Activated CD4-positive, alpha-beta memory T cell treated with anti-CD3 and anti-CD28 coated beads, Interleukin-2, amount 10 ng/mL, durations not matched to agents 7 days and 5 days (primary cell): ENCODE data around the gene PRIMPOL. TPM values are rescaled to one million over a fixed set of nuclear protein-coding genes. Genes with fewer than 3 reads are reported as not detected.
A peak's percentile ranks its signal among the peaks of the same experiment; 100 is the strongest.
"Not testable (repeated sequence)": the region's sequence is repeated elsewhere in the genome, so short reads cannot be mapped to it uniquely, and the experiment has no call there.

ENCODE experiments used
- CTCF ChIA-PET: fragments of 350-600 bp; sonication (Branson Sonifier 250); formaldehyde crosslinking; loops from one replicate; lab custom pipeline; 2021; ENCODE audit warnings: antibody characterized with exemption, inconsistent platforms; lab: Charles Lee
- POLR2A ChIA-PET: fragments of 350-600 bp; sonication (Branson Sonifier 250); formaldehyde crosslinking; loops from one replicate; lab custom pipeline; 2021; ENCODE audit warnings: antibody characterized with exemption; lab: Charles Lee
- DNase-seq: peaks from one replicate; pipeline ENCODE4 v3.0.0-alpha.2; 2020
- H3K27ac Mint-ChIP-seq: one replicate; pipeline ENCODE4 v1.8.0; 2021; ENCODE audit warnings: mild to moderate bottlenecking, mixed read lengths
- H3K27me3 Mint-ChIP-seq: one replicate; pipeline ENCODE4 v1.8.0; 2021; ENCODE audit warnings: mixed read lengths
- H3K36me3 Mint-ChIP-seq: one replicate; pipeline ENCODE4 v1.8.0; 2021; ENCODE audit warnings: low read depth, mixed read lengths
- H3K4me1 Mint-ChIP-seq: one replicate; pipeline ENCODE4 v1.8.0; 2021; ENCODE audit warnings: mixed read lengths
- H3K4me3 Mint-ChIP-seq: one replicate; pipeline ENCODE4 v1.8.0; 2021; ENCODE audit warnings: mild to moderate bottlenecking, mixed read lengths
- H3K9me3 Mint-ChIP-seq: one replicate; pipeline ENCODE4 v1.8.0; 2021; ENCODE audit warnings: mixed read lengths
- total RNA-seq, 2 experiments: library from RNA; stranded (reverse); gene quantifications; one replicate each; pipeline ENCODE4 v1.2.3, GENCODE V29; 2021

The PRIMPOL gene
- total RNA-seq, 2 experiments from 2014 or later, result 19.2 to 23.4 TPM

DNA sequence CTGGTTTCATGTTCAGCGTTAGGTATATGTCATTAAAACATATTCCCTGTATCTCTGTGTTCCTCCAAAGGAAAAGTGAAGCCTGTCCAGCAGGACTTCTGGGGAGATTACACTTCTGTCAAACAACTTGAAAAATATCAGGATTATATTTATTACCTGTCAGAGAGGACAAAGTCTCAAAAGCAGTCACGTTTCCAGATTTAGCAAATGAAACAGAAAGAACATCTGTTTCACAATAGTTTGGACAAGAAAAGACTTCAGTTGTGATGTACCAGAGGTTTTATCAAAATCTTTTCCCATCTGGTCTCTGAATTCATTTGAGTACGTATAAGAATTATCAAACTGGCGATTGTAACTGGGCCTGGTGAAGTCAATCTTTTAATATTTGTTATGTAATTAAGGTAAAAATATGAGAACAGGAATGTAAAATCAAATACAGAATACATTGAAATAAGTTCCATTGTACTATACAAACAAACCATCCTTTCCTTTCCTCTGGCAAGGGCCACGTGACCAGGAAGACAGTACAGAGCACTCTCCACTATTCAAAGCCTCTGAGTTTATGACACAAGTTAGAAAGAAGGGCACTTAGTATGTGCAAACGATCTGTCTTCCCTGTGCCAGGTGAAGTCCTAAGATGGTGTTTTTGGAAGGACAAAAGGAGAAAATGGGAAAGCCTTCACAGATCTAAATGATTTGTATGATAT lies 3.5 kb upstream of the PRIMPOL start:
- CTCF ChIA-PET, result interaction anchor here (3.5 to 4.3 kb wide), 2 partner anchors 87 to 381 kb away, joined by 29 to 48 read pairs; partner anchors contain the start of gene CENPU
- Mint-ChIP-seq H3K4me3 (peak overlapping the region; percentile 86), H3K4me1 (peaks cover 70% of the 10 kb centered on the region)

DNA sequence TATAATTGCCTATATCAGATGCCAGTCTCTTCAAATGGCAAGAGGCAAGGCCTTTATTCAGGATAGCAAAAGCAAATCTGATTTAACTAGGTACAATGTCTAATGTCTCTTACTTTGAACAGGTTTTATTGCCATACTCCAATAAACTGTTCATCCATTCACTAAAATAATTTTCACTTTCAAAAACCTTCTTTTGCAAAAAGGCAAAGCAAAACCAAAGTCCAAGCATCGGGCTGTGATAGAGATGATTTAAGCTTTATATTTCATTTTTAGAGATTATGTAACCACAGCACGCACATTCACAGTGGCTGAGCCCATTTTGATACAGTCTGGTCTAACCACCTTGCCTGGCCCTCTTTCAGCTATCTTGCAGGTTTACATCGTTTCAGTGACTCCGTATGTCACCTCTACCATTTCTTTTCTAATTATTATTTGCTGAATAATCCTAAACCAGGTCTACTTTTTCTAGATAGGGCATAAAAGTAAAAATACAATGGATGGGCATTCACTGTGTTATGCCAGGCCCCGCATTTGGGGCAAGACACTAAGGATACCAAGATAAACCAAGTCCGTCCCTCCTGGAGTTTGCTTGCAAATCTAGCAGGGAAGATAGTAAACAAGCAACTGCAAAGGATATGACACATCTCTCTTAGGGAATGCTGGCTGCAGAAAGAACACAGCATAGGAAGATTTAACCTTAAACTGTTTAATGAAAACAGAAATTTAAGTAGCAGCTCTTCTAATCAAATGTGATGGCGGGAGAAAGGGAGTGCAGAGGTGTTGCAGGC lies 2.1 kb upstream of the PRIMPOL start:
- Mint-ChIP-seq H3K4me1 (peaks cover 70% of the 10 kb centered on the region), H3K27me3 (no peaks in the 10 kb centered on the region), H3K36me3 (peaks cover 58% of the 10 kb centered on the region), H3K4me3 (peak overlapping the region; percentile 86), H3K9me3 (no peaks in the 10 kb centered on the region), H3K27ac (peak overlapping the region; percentile 88)
- no peak for DNase-seq
- CTCF ChIA-PET, result interaction anchor here (0.9 to 4.3 kb wide), 5 partner anchors 86 to 382 kb away, joined by 3 to 48 read pairs (median 3); partner anchors contain the start of gene CENPU
- POLR2A ChIA-PET, result interaction anchor here (0.6 to 4.4 kb wide), 15 partner anchors 10 to 381 kb away, joined by 3 to 103 read pairs (median 11); partner anchors contain the start of genes CENPU and IRF2

More for the DNA sequence above, 3.5 kb upstream of the PRIMPOL start:
- no peak for DNase-seq
- POLR2A ChIA-PET, result interaction anchor here (1.1 to 4.4 kb wide), 5 partner anchors 85 to 380 kb away, joined by 4 to 103 read pairs (median 48); partner anchors contain the start of genes CENPU and IRF2
- no peaks in the 10 kb centered on the region for H3K27me3 Mint-ChIP-seq
- peaks cover 63% of the 10 kb centered on the region for H3K36me3 Mint-ChIP-seq
- H3K27ac Mint-ChIP-seq, result peak overlapping the region; percentile 88
- no peaks in the 10 kb centered on the region for H3K9me3 Mint-ChIP-seq

DNA sequence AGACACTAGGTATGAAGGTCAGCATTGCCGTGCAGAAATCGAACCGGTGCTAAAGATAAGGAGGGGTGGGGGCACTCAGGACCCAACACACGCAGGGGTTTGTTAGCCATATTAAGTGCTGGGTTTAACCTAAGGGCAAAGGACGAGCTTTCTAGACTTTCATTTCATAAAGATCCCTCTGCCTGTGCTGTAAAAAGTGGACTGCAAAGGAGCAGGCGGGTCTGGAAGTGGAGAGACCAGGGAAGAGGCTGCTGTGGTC lies 1.6 kb upstream of the PRIMPOL start:
- no peaks in the 10 kb centered on the region for H3K9me3 Mint-ChIP-seq
- no peaks in the 10 kb centered on the region for H3K27me3 Mint-ChIP-seq
- DNase-seq, result no peak
- H3K4me3 Mint-ChIP-seq, result peak overlapping the region; percentile 86
- peak overlapping the region; percentile 88 for H3K27ac Mint-ChIP-seq
- peaks cover 68% of the 10 kb centered on the region for H3K4me1 Mint-ChIP-seq
- CTCF ChIA-PET, result interaction anchor here (0.9 to 4.3 kb wide), 9 partner anchors 19 to 383 kb away, joined by 3 to 48 read pairs (median 4); partner anchors contain the start of gene CENPU
- peaks cover 53% of the 10 kb centered on the region for H3K36me3 Mint-ChIP-seq
- POLR2A ChIA-PET, result interaction anchor here (0.6 to 4.4 kb wide), 18 partner anchors 11 to 382 kb away, joined by 3 to 103 read pairs (median 12); partner anchors contain the start of genes CENPU and IRF2

DNA sequence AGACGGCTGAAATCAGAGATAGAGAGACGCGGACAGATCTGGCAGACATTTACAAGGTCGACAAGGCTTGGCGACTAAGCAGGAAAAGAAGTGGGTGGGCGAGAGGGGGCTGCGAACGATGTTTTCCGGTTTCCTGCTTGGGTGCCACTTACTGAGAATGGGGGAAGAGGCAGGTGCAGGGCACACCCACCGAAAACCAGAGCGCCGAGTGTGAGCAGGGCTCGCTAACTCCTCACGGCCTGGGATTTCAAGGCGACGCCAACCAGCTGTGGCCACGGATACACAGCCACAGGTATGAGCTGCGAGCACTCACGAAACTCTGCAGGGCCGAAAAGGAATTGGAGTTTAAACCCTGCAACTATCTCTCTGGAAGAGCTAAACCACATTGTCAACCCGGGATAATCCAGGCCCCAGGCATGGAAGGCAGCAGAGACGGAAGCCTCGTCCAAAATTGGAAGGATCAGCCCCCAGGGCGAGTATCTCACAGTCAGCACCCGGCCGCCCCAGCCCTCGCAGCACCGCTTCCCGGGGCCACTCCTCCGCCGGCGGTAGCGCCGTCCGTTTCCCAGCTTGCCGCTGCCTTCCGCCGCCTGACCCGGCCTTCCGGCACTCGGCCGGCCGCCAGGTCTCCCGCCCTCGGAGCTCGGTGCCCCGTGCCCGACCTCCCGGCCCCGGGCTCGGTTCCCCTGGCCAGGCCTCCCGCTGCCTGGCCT lies 1.1 kb upstream of the PRIMPOL start:
- ChIA-PET CTCF (interaction anchor here (0.9 to 4.3 kb wide), 13 partner anchors 18 to 486 kb away, joined by 3 to 48 read pairs (median 4); partner anchors contain the start of gene CENPU), POLR2A (interaction anchor here (0.7 to 4.4 kb wide), 26 partner anchors 11 to 747 kb away, joined by 3 to 103 read pairs (median 6); partner anchors contain the start of genes ACSL1, CENPU, IRF2 and LRP2BP)
- no peaks in the 10 kb centered on the region for H3K27me3 Mint-ChIP-seq
- DNase-seq, result peak; percentile 56
- peak overlapping the region; percentile 86 for H3K4me3 Mint-ChIP-seq
- H3K9me3 Mint-ChIP-seq, result no peaks in the 10 kb centered on the region
- peaks cover 66% of the 10 kb centered on the region for H3K4me1 Mint-ChIP-seq
- H3K27ac Mint-ChIP-seq, result peak overlapping the region; percentile 88
- H3K36me3 Mint-ChIP-seq, result peaks cover 52% of the 10 kb centered on the region

DNA sequence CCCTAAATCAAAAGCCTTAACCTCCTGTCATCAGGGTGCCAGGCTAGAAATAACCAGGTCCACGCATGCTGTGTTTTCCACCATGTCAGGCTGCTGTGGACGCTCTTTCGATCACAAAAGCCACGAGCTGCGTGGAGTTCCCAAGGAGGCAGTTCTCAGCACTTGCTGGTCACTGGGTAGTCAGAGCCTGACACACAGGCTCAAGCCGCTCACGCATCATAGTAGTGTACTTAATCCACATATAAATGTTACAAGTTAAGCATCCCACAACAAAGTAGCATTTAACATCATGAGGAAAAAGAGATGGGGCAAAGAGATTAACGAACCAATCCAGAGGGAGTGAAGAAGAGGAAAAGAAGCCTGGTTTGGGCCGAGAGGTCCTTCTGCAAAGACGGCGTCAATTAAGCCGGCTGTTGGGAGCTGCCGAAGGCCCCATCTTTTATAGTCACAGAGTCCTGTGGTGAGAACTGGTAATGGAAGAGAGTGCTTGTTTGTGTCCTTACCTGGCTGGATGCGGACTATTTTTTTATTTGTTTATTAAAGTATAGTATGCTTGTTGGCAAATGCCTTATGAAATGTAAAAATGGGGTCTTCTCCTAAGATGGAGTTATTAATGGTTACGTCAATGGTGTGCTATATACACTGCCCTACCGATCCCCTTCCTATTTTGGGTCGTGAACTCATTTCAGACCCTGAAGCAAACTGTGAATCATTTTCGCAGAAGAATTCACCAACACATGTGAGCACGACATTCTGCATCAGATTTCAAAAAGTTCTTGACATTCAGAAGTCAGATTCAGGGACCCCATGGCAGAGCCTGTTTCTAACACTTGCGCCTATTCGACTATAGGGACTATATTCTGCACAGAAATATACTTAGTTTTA lies 675 bp downstream of the PRIMPOL start:
- Mint-ChIP-seq H3K27ac (peak overlapping the region; percentile 89), H3K36me3 (peaks cover 48% of the 10 kb centered on the region), H3K4me1 (peaks cover 55% of the 10 kb centered on the region), H3K27me3 (no peaks in the 10 kb centered on the region), H3K4me3 (peak overlapping the region; percentile 91), H3K9me3 (no peaks in the 10 kb centered on the region)
- POLR2A ChIA-PET, result interaction anchor here (0.5 to 4.4 kb wide), 23 partner anchors 9 to 434 kb away, joined by 3 to 103 read pairs (median 7); partner anchors contain the start of genes ACSL1, CENPU and IRF2
- DNase-seq, result no peak
- CTCF ChIA-PET, result interaction anchor here (0.6 to 4.3 kb wide), 17 partner anchors 10 to 385 kb away, joined by 3 to 48 read pairs (median 4); partner anchors contain the start of gene CENPU

DNA sequence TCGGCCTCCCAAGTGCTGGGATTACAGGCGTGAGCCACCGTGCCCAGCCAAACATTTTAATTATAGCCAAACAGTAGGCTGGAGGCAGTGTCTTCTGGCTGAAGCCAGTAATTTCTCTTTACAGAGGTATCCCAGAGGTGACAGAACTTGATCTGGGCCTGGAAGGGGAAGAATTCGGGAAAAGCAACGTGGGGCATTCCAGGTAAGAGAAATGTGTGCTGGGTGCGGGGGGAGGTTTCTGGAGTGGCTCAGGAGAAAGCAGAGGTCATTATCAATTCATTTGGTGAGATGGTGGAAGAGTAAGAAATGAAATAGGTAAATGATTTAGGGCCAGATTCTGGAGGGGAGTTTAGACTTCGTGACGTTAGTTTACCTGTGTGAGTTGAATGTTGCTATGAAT lies 2.4 kb downstream of the PRIMPOL start:
- CTCF ChIA-PET, result no interaction called here
- H3K4me1 Mint-ChIP-seq, result peaks cover 39% of the 10 kb centered on the region
- no peak overlapping the region for H3K4me3 Mint-ChIP-seq
- POLR2A ChIA-PET, result no interaction called here
- no peak for DNase-seq
- H3K9me3 Mint-ChIP-seq, result no peaks in the 10 kb centered on the region
- H3K36me3 Mint-ChIP-seq, result peaks cover 47% of the 10 kb centered on the region
- no peak overlapping the region for H3K27ac Mint-ChIP-seq
- H3K27me3 Mint-ChIP-seq, result no peaks in the 10 kb centered on the region

DNA sequence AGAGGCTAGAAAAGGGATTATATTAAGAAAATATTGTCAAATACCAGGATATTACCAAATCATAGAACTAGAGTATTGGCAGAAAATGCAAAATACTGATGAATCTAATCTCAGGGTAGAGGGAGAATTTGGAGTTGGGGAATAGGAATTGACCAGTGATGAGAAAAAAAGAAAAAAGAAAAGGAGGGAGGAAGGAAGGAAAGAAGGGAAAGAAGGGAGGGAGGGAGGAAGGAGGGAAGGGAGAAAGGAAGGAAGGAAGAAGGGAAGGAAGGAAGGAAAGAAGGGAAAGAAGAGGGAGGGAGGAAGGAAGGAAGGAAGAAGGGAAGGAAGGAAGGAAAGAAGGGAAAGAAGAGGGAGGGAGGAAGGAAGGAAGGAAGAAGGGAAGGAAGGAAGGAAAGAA lies 3.1 kb downstream of the PRIMPOL start:
- H3K27me3 Mint-ChIP-seq, H3K9me3 Mint-ChIP-seq, DNase-seq, POLR2A ChIA-PET, CTCF ChIA-PET, H3K27ac Mint-ChIP-seq, H3K4me3 Mint-ChIP-seq: not testable (repeated sequence)
- H3K4me1 Mint-ChIP-seq, result peaks cover 31% of the 10 kb centered on the region
- H3K36me3 Mint-ChIP-seq, result peaks cover 45% of the 10 kb centered on the region

DNA sequence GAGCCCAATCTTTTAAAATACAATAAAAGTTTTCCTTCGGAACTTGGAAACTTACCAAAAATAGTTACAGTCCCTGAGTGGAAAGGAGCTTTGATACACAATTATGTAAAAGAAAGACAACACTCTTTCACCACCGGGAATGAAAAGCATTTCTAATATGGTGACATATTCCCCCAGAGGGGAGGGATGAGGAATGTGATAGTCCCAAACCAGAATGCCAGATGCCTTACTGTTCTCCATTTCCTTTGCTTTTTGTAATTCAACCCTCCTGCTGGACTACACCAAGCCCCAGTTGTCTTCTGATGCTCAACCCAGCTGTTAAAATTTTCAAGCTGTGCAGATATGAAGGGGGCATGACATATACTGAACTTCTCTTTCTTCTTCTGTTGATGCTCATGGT lies 4.1 kb downstream of the PRIMPOL start:
- POLR2A ChIA-PET, result interaction anchor here (1.1 kb wide), 1 partner anchor 80 kb away, joined by 8 read pairs; the partner anchor contains the start of gene CENPU
- Mint-ChIP-seq H3K4me1 (peaks cover 28% of the 10 kb centered on the region), H3K4me3 (no peak overlapping the region), H3K36me3 (peaks cover 40% of the 10 kb centered on the region), H3K9me3 (no peaks in the 10 kb centered on the region), H3K27ac (no peak overlapping the region), H3K27me3 (no peaks in the 10 kb centered on the region)
- no peak for DNase-seq
- CTCF ChIA-PET, result no interaction called here

DNA sequence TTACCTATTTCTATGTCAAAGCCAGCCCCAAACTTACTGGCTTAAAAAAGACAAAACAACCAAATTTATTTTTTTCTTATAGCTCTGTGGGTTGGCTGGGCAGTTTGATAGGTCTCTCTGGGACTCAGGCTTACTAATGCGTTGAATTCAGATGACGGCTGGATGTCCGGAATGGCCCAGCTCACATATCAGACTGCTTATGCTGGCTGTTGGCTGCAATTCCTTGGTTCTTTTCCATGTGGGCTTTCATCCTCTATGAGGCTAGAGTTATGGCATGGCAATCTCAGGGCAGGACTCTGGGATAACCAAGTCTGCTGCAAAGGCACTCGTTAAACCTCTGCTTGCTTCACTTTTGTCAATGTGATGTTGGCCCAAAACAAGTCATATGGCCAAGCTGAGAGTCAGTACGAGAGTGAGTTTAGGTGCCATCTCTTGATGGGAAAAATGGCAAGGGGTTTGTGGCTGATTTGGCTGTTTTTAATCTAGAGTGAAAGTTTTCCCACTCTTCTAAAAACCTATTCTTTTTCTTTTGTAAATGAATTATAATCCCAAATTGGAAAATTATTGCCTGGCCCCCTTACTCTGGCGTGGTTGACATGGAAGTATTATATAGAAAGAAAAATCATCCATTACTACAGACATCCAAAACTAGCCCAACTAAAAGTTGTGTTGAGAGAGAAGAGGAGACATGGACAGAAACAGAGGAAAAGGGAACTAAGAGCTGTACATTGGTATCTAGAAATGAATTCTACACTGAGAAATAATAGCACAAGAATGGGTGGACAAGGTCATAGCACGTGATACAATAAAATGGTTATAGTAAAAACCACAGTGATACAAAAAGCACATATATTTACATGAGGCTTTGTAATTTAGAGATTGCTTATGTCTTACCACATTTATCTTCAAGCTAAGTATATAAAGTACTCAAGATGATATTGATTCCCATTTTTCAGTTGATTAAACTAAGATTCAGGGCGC lies 6.6 kb downstream of the PRIMPOL start:
- Mint-ChIP-seq H3K36me3 (peaks cover 42% of the 10 kb centered on the region), H3K27ac (no peak overlapping the region), H3K4me1 (peaks cover 16% of the 10 kb centered on the region), H3K9me3 (no peaks in the 10 kb centered on the region), H3K27me3 (no peaks in the 10 kb centered on the region), H3K4me3 (no peak overlapping the region)
- ChIA-PET POLR2A (interaction anchor here (1.2 to 1.4 kb wide), 2 partner anchors 8 to 12 kb away, joined by 3 to 4 read pairs; no protein-coding TSS in a partner anchor), CTCF (no interaction called here)
- DNase-seq, result no peak

DNA sequence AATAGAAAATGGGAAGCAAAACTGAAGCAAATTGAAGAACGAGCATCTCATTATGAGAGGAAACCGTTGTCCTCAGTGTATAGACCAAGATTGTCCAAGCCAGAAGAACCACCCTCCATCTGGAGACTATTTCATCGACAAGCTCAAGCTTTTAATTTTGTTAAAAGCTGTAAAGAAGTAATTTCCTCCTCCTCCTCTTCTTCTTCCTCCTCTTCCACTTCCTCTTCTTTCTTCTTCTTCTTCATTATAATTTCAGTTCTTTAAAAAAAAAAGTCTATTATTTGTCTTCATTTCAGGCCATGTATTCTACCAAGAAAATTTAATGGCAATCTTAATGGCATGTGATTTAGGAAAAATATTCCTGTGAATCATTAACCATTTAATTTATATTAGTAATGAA lies 7.6 kb downstream of the PRIMPOL start:
- H3K36me3 Mint-ChIP-seq, result peaks cover 39% of the 10 kb centered on the region
- peaks cover 8% of the 10 kb centered on the region for H3K4me1 Mint-ChIP-seq
- DNase-seq, result no peak
- POLR2A ChIA-PET, result interaction anchor here (1.2 to 1.8 kb wide), 3 partner anchors 8 to 77 kb away, joined by 3 to 4 read pairs (median 4); partner anchors contain the start of gene CENPU
- H3K27ac Mint-ChIP-seq, result no peak overlapping the region
- no peaks in the 10 kb centered on the region for H3K9me3 Mint-ChIP-seq
- CTCF ChIA-PET, result no interaction called here
- H3K4me3 Mint-ChIP-seq, result no peak overlapping the region
- H3K27me3 Mint-ChIP-seq, result no peaks in the 10 kb centered on the region
